ENCODE results near the gene LIN28B.

DNA sequence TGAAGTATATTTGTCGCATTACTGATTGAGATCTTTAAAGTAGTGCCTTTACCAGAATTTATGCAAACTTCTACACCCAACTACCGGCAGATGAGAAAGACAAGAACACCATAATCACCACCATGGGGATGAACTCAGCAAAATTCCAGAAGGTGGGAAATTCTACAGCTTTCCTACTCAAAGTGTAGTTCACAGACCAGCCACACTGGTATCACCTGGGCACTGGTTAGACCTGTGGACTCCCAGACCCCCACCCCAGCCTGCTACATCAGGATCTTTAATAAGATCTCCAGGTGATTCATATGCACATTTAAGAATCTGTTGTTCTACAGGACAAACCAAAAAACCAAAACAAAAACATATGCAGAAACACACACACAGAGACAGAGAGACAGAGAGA is 155.0 kb downstream of the LIN28B start:
- TF ChIP-seq, protein P1, sequence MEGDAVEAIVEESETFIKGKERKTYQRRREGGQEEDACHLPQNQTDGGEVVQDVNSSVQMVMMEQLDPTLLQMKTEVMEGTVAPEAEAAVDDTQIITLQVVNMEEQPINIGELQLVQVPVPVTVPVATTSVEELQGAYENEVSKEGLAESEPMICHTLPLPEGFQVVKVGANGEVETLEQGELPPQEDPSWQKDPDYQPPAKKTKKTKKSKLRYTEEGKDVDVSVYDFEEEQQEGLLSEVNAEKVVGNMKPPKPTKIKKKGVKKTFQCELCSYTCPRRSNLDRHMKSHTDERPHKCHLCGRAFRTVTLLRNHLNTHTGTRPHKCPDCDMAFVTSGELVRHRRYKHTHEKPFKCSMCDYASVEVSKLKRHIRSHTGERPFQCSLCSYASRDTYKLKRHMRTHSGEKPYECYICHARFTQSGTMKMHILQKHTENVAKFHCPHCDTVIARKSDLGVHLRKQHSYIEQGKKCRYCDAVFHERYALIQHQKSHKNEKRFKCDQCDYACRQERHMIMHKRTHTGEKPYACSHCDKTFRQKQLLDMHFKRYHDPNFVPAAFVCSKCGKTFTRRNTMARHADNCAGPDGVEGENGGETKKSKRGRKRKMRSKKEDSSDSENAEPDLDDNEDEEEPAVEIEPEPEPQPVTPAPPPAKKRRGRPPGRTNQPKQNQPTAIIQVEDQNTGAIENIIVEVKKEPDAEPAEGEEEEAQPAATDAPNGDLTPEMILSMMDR (IDR thresholded peaks at IDR 0.05), result no peak
- no peak for TF ChIP-seq POLR2A (IDR thresholded peaks at IDR 0.05)

Data from adrenal gland (tissue), 5 donors.